ENCODE results near the gene NCOA5.

NCOA5 gene

GRCh38 chr20:46087161-46087560, 2.6 kb downstream of the NCOA5 start:
- TF ChIP-seq CTCF (IDR thresholded peaks at IDR 0.05; ENCODE audit: control extremely low read depth, extremely low read depth, low read depth, missing control alignments), result peak; percentile 45
- POLR2A ChIA-PET, result no interaction called here
- CTCF ChIA-PET, result interaction anchor here (1.0 to 2.2 kb wide), 7 partner anchors 13 to 87 kb away, joined by 3 to 17 read pairs (median 4); no protein-coding TSS in a partner anchor
- no peak for DNase-seq (ENCODE audit: extremely low spot score)

- POLR2A ChIA-PET, result no interaction called here
- CTCF ChIA-PET, result interaction anchor here (0.9 to 2.7 kb wide), 9 partner anchors 8 to 115 kb away, joined by 3 to 14 read pairs (median 4); no protein-coding TSS in a partner anchor
- DNase-seq (ENCODE audit: extremely low spot score), result no peak
- no peak for TF ChIP-seq CTCF (IDR thresholded peaks at IDR 0.05; ENCODE audit: control extremely low read depth, extremely low read depth, low read depth, missing control alignments)
Observed at GRCh38 chr20:46085179-46085851, 4.4 kb downstream of the NCOA5 start.

GRCh38 chr20:46084805-46085178, 5.0 kb downstream of the NCOA5 start:
- ChIA-PET CTCF (interaction anchor here (0.8 to 2.7 kb wide), 9 partner anchors 9 to 71 kb away, joined by 3 to 14 read pairs (median 3); no protein-coding TSS in a partner anchor), POLR2A (no interaction called here)
- TF ChIP-seq CTCF (IDR thresholded peaks at IDR 0.05; ENCODE audit: control extremely low read depth, extremely low read depth, low read depth, missing control alignments), result no peak
- DNase-seq (ENCODE audit: extremely low spot score), result no peak

- TF ChIP-seq CTCF (IDR thresholded peaks at IDR 0.05; ENCODE audit: control extremely low read depth, extremely low read depth, low read depth, missing control alignments), result no peak
- ChIA-PET POLR2A (no interaction called here), CTCF (interaction anchor here (1.2 to 2.6 kb wide), 7 partner anchors 13 to 70 kb away, joined by 3 to 14 read pairs (median 4); no protein-coding TSS in a partner anchor)
- DNase-seq (ENCODE audit: extremely low spot score), result no peak
Observed at GRCh38 chr20:46083531-46084061, 6.2 kb downstream of the NCOA5 start.

- no peak for TF ChIP-seq CTCF (IDR thresholded peaks at IDR 0.05; ENCODE audit: control extremely low read depth, extremely low read depth, low read depth, missing control alignments)
- ChIA-PET POLR2A (no interaction called here), CTCF (interaction anchor here (1.3 to 2.6 kb wide), 6 partner anchors 17 to 69 kb away, joined by 3 to 14 read pairs (median 5); no protein-coding TSS in a partner anchor)
- DNase-seq (ENCODE audit: extremely low spot score), result no peak
Observed at GRCh38 chr20:46083101-46083500, 6.7 kb downstream of the NCOA5 start.

GRCh38 chr20:46081074-46081473, 8.7 kb downstream of the NCOA5 start:
- ChIA-PET POLR2A (no interaction called here), CTCF (interaction anchor here (1.1 kb wide), 1 partner anchor 58 kb away, joined by 5 read pairs; no protein-coding TSS in a partner anchor)
- no peak for TF ChIP-seq CTCF (IDR thresholded peaks at IDR 0.05; ENCODE audit: control extremely low read depth, extremely low read depth, low read depth, missing control alignments)
- no peak for DNase-seq (ENCODE audit: extremely low spot score)
